Measurements from ENCODE around the gene ZNF425.
"Not testable (repeated sequence)": the region's sequence is repeated elsewhere in the genome, so short reads cannot be mapped to it uniquely, and the experiment has no call there.

The ZNF425 gene

GRCh38 chr7:149130572-149131198 is 4.6 kb upstream of the ZNF425 start:
- DNase-seq, result no peak

- peak; percentile 68 for DNase-seq
Observed at GRCh38 chr7:149126662-149127266, 640 bp upstream of the ZNF425 start.

- DNase-seq, result no peak
Observed at GRCh38 chr7:149125189-149125862, 798 bp downstream of the ZNF425 start.

GRCh38 chr7:149109969-149110368 is 16.2 kb downstream of the ZNF425 start:
- DNase-seq, result no peak

GRCh38 chr7:149104749-149105148 is 21.4 kb downstream of the ZNF425 start:
- no peak for DNase-seq

- DNase-seq, result no peak
Observed at GRCh38 chr7:149104214-149104613, 21.9 kb downstream of the ZNF425 start.

GRCh38 chr7:149103424-149103823 is 22.7 kb downstream of the ZNF425 start:
- no peak for DNase-seq

- DNase-seq, result no peak
Observed at GRCh38 chr7:149102666-149103065, 23.5 kb downstream of the ZNF425 start.

- no peak for DNase-seq
Observed at GRCh38 chr7:149100821-149101220, 25.3 kb downstream of the ZNF425 start.

GRCh38 chr7:149099058-149099457 is 27.1 kb downstream of the ZNF425 start:
- no peak for DNase-seq

GRCh38 chr7:149097088-149097487 is 29.0 kb downstream of the ZNF425 start:
- DNase-seq, result no peak

- DNase-seq, result no peak
Observed at GRCh38 chr7:149093228-149093627, 32.9 kb downstream of the ZNF425 start.

- DNase-seq, result not testable (repeated sequence)
Observed at GRCh38 chr7:149092244-149092643, 33.9 kb downstream of the ZNF425 start.

- peak; percentile 94 for DNase-seq
Observed at GRCh38 chr7:149090397-149091195, 35.5 kb downstream of the ZNF425 start, which contains the start of gene ZNF786. Gene ZNF786 (minus strand): TSS chr7:149090718. CDS start chr7:149090640, 78 bp downstream.

- DNase-seq, result no peak
Observed at GRCh38 chr7:149087376-149087775, 38.7 kb downstream of the ZNF425 start.

- DNase-seq, result no peak
Observed at GRCh38 chr7:149085866-149086265, 40.3 kb downstream of the ZNF425 start.

- no peak for DNase-seq
Observed at GRCh38 chr7:149084407-149084806, 41.7 kb downstream of the ZNF425 start.

GRCh38 chr7:149081914-149082313 is 44.2 kb downstream of the ZNF425 start:
- no peak for DNase-seq

- no peak for DNase-seq
Observed at GRCh38 chr7:149077594-149077993, 48.5 kb downstream of the ZNF425 start.

GRCh38 chr7:149075286-149075685 is 50.8 kb downstream of the ZNF425 start:
- no peak for DNase-seq

GRCh38 chr7:149074116-149074885 is 51.8 kb downstream of the ZNF425 start:
- DNase-seq, result no peak

- DNase-seq, result no peak
Observed at GRCh38 chr7:149072438-149072775, 53.7 kb downstream of the ZNF425 start.

Measured in femur (tissue), 1 donor.